ENCODE measurements around the gene NTSR1. TPM values are rescaled to one million over a fixed set of nuclear protein-coding genes. Genes with fewer than 3 reads are reported as not detected.

The NTSR1 gene
- total RNA-seq = 2.0 and 3.1 TPM in 2 replicates

GRCh38 chr20:62708591-62709536 lies at the start of gene NTSR1:
TSS of gene NTSR1 (plus strand) at chr20:62708836. CDS start at chr20:62709208, 372 bp downstream.

DNA sequence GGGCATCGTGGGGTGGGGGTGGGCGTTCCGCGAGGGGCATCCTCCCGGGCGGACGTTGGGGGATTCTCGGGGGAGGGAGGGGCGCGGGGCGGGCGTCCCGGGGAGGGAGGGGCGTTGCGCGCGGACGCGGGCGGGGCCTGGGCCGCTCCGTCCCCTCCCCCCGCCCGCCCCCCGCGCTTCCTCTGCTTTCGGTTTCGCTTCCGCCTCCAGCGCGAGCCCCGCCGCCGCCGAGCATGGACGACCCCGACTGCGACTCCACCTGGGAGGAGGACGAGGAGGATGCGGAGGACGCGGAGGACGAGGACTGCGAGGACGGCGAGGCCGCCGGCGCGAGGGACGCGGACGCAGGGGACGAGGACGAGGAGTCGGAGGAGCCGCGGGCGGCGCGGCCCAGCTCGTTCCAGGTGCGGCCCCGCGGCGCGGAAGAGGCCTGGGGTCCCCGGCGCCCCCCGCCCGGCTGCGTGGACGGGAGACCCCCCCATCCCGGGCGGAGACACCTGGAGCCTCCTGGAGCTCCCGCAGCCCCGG lies 96.1 kb downstream of the NTSR1 start, which contains the start of gene OGFR:
TSS of gene OGFR (plus strand) at position 209 of the 528 bp plus-strand sequence. CDS start at position 234, 25 bp downstream.

Other genes with a start within 250 kb of the NTSR1 start
- gene GATA5, start 232.8 kb upstream of the NTSR1 start, total RNA-seq = 0.33 and 0.50 TPM in 2 replicates
- 2.0 and 4.8 TPM in 2 replicates for gene SLCO4A1, start 66.3 kb upstream of the NTSR1 start, total RNA-seq
- 22.0 and 33.9 TPM in 2 replicates for gene MRGBP, start 87.6 kb downstream of the NTSR1 start, total RNA-seq
- gene OGFR, start 96.0 kb downstream of the NTSR1 start, total RNA-seq = 48.4 and 51.5 TPM in 2 replicates
- gene COL9A3, start 108.2 kb downstream of the NTSR1 start, total RNA-seq = 0.11 and 1.1 TPM in 2 replicates
- gene TCFL5, start 153.0 kb downstream of the NTSR1 start, total RNA-seq = 21.6 and 27.9 TPM in 2 replicates
- gene DIDO1, start 217.7 kb downstream of the NTSR1 start, total RNA-seq = 53.1 and 60.6 TPM in 2 replicates
- 32.4 and 39.7 TPM in 2 replicates for gene GID8, start 229.3 kb downstream of the NTSR1 start, total RNA-seq
- 16.0 and 16.6 TPM in 2 replicates for gene SLC17A9, start 243.9 kb downstream of the NTSR1 start, total RNA-seq